Sigmoid colon (tissue), 4 donors: ENCODE data around the gene PLCL1.

ENCODE experiments used
- CTCF ChIP-seq, 4 experiments: fragments of 450-650 bp in 3 of 4; fragments of 200-600 bp in 1 of 4; IDR thresholded peaks; one replicate each; pipeline ENCODE4 v1.5.1; 2016 to 2019; ENCODE audit warnings: antibody characterized with exemption in 4 of 4, mild to moderate bottlenecking in 3 of 4, moderate library complexity in 2 of 4
- EP300 ChIP-seq, 4 donors: sonication (generic); formaldehyde crosslinking; IDR thresholded peaks; one replicate each; pipeline ENCODE4 v1.6.1; 2017; ENCODE audit warnings: antibody characterized with exemption in 4 of 4
- POLR2A ChIP-seq, 2 donors: fragments of 450-650 bp; IDR thresholded peaks; one replicate each; pipeline ENCODE4 v1.6.1; 2016; ENCODE audit warnings: antibody characterized with exemption in 2 of 2, mild to moderate bottlenecking in 2 of 2, moderate library complexity in 2 of 2

GRCh38 chr2:198101688-198102087 lies 297.3 kb downstream of the PLCL1 start:
- TF ChIP-seq CTCF (IDR thresholded peaks at IDR 0.05): no peak
- no peak for TF ChIP-seq POLR2A (IDR thresholded peaks at IDR 0.05)
- no peak for TF ChIP-seq EP300 (IDR thresholded peaks at IDR 0.05)
